ENCODE results near the gene CERK.
"Not testable (repeated sequence)": the region's sequence is repeated elsewhere in the genome, so short reads cannot be mapped to it uniquely, and the experiment has no call there.

The CERK gene

DNA sequence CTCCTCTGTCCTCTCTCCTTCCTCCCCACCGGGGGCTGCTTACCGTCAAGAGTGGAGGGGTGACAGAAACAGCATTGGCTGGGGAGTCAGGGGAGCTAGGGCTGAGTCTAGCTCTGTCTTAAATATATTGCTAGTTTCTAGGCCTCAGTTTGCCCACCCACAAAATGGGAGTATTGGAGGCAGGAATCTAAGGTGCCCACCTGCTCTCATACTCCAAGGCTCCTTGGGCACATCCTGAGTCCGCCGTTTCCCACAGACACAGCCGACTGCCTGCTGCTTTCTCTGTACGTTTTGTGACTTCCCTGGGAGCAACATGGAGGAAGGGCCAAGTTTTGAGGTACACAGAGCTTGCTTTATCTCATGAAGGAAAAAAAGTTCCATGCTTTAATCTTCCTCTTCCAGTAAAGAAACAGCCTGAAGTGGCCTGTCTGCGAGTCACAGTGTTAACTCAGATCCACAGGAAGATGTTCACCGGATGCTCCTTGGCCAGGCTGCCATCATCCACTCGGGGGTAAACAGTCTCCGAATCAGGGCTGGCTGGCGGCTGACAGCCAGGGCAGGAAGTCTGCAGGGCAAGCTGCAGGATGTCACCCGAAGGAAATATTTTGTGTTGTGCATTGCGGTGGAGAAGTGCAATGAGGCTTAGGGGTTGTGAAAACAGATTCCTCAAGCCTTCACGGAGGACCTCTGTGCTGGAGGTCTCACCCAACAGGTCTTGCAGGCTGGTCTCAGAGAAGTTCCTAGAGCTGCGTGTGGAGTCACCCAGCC, 11.0 kb upstream of the CERK start:
- DNase-seq (ENCODE audit: low spot score): no peak

DNA sequence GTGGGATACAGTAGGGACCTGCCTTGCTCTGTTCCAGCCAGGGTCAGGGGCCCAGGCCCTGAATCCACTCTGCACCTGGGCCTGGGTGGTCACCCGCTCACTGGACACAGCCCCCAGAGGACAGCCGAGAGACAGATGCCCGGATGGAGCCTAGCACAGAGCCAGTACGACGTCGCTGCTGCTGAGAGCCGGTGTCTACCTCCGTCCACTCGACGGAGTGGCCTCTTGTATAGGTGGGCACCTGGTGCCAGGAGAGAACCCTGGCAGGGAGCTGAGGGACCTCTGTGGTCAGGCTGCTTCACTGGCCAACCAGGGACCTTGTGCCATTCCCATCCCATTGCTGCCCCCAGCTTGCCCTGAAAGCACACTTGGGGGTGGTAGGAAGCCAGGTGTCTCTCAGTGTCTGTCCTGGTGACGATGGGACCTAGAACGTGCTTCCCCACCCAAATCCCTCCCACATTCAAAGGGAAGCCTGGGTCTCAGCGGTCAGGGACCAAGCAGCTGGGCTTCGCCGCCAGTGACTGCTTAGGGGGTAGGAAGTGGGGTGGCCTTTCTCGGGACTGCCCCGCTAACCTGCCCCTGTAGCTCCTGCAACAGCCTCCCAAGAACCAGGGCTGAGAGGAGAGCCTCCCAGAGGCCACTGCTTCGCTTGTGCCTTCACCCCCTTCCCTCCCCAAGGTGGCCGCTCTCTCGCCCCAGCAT, 10.3 kb upstream of the CERK start:
- no peak for DNase-seq (ENCODE audit: low spot score)

DNA sequence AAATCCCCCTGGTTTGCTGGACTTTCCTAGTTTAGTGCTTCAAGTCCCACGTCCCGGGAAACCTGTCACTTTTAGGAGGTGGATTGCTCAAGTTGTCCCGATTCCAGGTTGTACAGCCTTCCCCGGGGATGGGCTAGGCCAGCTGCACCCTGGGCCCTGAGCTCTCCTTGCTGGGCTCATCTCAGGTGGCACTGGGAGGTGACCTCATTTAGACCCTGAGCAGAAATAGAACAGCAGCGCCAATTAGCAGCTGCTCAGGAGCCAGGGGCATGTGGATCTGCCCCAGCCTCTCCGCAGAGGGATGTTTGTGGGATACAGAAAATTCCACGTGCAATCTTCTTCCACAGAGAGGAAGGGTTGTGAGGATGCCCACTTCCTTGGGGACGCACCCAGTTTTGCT, 9.6 kb upstream of the CERK start:
- DNase-seq (ENCODE audit: low spot score): no peak

- no peak for DNase-seq (ENCODE audit: low spot score)
Measured at GRCh38 chr22:46746620-46747019, 8.6 kb upstream of the CERK start.

- no peak for DNase-seq (ENCODE audit: low spot score)
Measured at GRCh38 chr22:46746192-46746591, 8.1 kb upstream of the CERK start.

DNA sequence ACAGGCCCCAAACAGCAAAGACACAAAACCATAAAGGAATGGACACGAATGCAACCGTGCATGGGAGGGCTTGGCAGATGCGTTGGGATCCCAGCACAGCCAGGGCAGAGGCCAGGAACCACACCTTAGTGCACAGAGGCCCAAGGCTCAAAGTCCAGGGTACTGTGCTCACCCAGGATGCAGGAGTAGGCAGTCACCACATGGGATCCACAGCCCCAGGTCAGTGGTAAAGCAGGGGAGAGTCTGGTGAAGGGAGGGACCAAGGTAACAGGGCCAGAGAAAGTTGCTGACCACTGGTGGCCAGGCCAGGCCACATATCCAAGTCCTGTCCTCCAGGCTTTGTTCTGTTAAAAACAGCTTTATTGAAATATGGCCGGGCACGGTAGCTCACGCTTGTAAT, 6.5 kb upstream of the CERK start:
- DNase-seq (ENCODE audit: low spot score): peak; percentile 51

GRCh38 chr22:46742576-46743221, 4.6 kb upstream of the CERK start:
- DNase-seq (ENCODE audit: low spot score): no peak

DNA sequence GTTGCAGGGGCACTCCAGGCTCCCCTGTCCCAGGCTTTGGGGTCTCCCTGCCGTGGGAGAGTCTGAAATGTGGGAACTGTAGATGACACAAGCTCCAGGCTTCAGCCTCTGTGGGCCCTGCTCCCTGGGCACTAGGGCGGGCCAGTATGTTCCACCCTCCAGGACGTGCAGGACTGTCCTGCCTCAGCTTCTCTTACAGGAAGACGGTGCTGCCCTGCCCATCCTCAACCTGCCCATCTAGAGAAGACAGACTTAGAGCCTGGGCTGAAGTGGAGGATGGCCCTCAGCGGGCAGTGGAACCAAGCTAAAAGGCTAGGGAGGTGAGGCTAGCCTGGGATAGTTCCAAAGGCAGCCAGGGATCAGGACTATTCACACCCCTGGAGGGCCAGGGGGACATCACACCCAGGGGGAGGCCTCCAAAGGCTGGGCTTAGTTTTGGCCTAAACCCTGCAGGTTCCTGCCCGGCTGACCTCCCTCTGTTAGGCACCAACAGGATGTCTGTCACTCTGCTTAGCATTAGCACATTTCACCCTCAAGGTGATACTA, 4.0 kb upstream of the CERK start:
- no peak for DNase-seq (ENCODE audit: low spot score)

- no peak for DNase-seq (ENCODE audit: low spot score)
Measured at GRCh38 chr22:46740910-46741780, 3.1 kb upstream of the CERK start.

DNA sequence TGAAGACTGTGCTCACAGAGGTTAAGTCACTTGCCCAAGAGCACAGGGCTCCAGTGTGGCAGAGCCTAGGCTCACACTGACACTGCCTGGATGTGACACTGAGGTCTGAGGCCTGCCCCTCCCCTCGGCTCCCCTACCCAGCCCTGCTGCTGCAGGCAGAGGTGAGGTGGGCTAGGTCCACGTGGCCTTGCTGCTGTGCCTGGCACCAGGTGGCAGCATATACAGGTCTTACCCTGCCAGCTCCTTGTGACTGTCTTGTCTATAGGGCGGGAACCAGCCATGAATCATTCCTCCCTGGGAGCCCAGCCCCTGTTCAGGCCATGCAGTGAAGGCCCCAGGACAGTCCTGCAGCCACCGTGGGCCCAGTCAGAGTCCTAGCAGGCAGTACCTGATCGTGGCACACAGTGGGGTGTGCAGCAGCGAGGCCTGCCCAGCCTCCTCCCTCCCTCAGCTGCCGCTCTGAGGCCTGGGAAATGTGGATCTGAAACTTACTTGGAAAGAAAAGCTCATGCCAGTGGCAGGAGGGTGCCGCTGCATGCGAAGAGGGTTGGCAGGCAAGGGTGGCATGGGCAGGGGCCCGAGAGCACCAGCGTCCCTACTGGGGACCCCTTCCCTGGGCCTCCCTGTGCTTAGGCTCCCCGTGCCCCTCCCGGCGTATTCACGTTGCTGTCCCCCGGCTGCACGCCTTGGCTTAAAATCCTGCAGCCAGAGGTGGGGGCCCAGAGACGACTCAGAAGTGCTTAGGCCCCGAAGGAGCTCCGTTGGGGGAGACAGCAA, 1.2 kb upstream of the CERK start:
- peak; percentile 93 for DNase-seq (ENCODE audit: low spot score)

- DNase-seq (ENCODE audit: low spot score): no peak
Measured at GRCh38 chr22:46738647-46739093, 618 bp upstream of the CERK start.

- DNase-seq (ENCODE audit: low spot score): no peak
Measured at GRCh38 chr22:46737105-46737975, 712 bp downstream of the CERK start.

- peak; percentile 62 for DNase-seq (ENCODE audit: low spot score)
Measured at GRCh38 chr22:46736705-46737104, 1.3 kb downstream of the CERK start.

DNA sequence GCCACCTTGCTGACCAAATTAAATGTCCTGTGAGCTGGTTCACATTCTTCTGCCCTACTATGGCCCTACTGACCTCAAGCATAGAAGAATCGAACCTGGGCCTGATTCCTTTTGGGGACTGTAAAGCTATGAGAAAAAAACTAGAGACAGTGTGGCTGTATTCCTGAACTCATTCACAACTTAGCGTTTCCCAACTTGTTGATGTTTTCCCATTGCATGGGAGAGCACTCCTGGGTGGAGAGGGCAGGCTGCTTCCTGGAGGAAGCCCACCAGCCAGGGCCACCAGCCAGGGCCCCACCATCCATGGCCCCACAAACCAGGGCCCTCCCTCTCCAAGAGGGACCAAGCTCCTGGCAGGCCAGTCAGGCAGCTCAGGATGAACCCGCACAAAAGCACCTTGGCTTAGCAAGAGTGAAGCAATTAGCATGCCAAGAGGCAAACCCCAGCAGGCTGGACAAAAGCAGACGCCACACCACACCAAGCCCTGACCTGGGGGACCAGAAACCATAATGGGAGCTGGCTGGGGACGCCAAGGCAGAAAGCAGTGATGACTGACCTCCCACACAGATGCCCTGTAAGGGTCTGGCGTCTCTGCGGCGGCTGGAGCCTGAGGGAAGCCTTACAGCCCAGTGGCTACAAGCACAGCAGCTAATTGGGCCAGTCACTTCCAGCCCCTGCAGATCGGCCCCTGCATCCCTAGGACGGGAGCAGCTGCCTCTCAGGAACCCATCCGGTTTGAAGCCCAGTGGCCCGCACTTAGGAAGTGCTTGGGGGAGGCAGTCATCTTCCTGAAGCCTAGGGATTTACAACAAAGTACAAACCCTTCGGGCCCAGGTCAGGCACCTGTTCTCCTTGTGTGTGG, 2.1 kb downstream of the CERK start:
- DNase-seq (ENCODE audit: low spot score): no peak

GRCh38 chr22:46734830-46735453, 3.1 kb downstream of the CERK start:
- no peak for DNase-seq (ENCODE audit: low spot score)

DNA sequence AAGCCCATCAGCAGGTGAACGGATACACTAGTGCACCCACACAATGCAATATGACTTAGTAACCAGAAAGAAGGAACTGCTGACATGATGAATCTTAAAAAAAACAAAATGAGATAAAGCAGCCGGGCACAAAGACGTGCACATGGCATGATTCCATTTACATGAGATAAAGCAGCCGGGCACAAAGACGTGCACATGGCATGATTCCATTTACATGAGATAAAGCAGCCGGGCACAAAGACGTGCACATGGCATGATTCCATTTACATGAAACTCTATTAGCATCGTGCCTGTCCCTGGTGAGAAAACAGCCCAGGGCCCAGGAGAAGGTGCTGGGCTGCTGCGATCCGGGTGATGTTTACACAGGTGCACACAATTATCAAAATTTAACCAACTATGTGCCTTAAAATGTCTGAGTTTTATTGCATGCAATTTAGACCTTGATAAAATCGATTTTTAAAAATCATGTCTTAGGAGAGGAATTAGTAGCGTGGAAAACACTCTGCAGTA, 3.8 kb downstream of the CERK start:
- DNase-seq (ENCODE audit: low spot score): not testable (repeated sequence)

- DNase-seq (ENCODE audit: low spot score): no peak
Measured at GRCh38 chr22:46732513-46732912, 5.5 kb downstream of the CERK start.

DNA sequence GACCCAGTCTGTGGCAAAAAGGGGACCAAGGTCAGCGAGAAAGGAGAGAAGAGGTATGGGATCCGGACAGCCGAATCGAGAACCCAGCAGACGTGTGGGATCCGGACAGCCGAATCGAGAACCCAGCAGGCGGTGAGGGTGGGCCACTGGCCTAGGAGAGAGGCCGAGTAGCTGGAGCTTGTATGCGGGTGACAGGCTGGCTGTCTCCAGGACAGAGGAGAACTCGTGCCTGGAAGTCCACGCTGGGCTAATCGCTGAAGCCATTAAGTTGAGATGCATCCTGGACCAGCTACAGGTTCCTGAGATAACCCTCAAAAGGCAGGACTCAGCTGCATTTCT, 6.0 kb downstream of the CERK start:
- DNase-seq (ENCODE audit: low spot score): no peak

Measured in SW480 (cell line).